ENCODE data around the gene NUCB2.

Gene NUCB2

DNA sequence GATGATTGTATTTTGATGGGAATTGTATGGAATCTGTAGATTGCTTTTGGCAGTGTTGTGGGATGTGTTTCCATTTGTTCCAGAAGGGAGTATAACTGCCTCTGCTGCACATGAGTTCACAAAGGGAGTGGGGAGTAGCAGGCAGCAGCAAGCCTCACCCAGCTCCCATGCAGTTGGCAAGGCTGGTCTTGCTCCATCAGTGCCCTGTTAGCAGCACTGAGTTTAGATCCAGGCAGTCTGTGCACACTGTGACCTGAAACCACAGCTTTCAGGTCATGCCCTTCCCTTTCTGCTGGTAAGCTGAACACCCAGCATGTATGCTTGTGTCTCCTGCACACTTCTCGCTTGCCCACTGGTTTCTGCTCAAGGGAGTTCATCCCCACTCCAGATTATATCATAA is 3.7 kb upstream of the NUCB2 start:
- no peak for DNase-seq

GRCh38 chr11:17273211-17273610 is 3.3 kb upstream of the NUCB2 start:
- no peak for DNase-seq

DNA sequence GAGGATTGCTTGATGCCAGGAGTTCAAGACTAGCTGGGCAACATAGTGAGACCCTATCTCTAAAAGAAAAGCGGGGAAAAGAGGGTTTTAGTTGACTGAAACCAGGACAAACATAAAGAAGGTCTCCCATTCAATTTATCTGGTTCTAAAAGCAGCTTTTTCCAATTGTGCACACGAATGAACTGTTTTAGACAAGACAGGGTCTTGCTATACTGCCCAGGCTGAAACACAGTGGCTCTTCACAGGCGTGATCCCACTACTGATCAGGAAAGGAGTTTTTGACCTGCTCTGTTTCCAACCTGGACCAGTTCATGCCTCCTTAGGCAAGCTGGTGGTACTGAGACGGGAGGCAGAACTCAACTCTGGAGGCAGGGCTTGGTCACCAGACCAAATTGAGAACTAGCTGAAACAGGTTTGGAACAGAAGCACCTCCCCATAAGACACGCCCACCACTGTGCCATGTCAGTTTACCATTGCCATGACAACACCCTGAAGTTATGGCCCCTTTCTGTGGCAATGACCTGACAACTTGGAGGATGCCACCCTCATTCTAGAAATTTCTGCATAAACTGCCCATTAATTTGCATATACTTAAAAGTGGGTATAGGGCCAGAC is 2.8 kb upstream of the NUCB2 start:
- DNase-seq: peak; percentile 49

DNA sequence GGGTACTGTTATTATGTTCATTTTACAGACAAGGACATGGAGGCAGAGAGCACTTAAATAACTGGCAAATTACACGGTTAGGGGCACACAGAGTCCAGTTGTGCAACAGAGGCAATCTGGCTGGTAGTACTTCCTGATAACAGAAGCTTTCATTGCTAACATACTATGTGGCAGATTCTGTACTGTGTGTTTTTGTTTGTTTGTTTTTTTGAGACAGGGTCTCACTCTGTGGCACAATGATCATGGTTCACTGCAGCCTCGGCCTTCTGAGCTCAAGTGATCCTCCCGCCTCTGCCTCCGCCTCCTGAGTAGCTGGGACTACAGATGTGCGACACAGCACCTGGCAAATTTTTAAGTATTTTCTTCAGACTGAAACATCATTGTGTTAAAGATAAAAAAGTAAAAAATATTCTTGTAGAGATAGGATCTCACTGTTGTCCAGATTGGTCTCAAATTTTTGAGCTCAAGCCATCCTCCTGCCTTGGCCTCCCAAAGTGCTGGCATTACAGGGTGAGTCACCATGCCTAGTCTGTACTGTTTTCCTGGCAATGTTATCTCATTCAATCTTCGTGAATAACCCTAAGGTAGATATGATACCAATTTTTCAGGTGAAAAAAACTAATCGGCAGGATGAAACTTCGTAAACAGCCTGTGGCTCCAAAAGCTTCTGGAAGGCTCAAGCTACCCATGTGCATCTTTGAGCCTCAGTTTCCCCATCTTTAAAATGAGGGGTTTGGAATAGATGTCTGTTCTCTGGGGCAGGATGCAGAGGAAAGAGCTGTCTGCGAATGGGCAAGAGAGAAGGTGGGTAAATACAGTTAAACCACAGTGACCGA is 921 bp upstream of the NUCB2 start:
- DNase-seq: no peak

- no peak for DNase-seq
Measured at GRCh38 chr11:17277024-17277584, 565 bp downstream of the NUCB2 start.

GRCh38 chr11:17280494-17281127 is 4.1 kb downstream of the NUCB2 start:
- DNase-seq: no peak

- DNase-seq: no peak
Measured at GRCh38 chr11:17286332-17286731, 9.8 kb downstream of the NUCB2 start.

GRCh38 chr11:17287058-17287457 is 10.5 kb downstream of the NUCB2 start:
- DNase-seq: no peak

DNA sequence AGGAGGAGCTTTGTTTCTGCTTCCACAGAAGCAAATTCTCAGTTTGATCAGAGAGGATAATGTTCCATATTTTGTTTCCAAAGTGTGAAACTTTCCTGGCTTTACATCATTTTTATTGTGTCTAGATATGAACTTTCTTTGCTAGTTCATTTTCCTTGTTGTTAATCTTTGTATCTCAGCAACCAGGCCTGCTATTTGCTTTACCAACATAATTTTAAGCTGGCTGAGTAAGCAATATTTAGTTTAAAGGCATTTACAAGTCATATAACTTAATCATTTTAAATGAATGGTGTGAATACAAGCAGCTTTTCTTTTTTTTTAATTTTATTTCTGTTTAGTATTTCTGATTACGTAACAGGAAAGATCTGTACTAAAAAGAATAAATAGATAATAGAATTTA is 15.2 kb downstream of the NUCB2 start:
- no peak for DNase-seq

GRCh38 chr11:17293311-17293710 is 16.8 kb downstream of the NUCB2 start:
- no peak for DNase-seq

GRCh38 chr11:17294033-17294432 is 17.5 kb downstream of the NUCB2 start:
- DNase-seq: no peak

GRCh38 chr11:17296852-17297559 is 20.5 kb downstream of the NUCB2 start:
- DNase-seq: no peak

- no peak for DNase-seq
Measured at GRCh38 chr11:17298302-17298701, 21.8 kb downstream of the NUCB2 start.

DNA sequence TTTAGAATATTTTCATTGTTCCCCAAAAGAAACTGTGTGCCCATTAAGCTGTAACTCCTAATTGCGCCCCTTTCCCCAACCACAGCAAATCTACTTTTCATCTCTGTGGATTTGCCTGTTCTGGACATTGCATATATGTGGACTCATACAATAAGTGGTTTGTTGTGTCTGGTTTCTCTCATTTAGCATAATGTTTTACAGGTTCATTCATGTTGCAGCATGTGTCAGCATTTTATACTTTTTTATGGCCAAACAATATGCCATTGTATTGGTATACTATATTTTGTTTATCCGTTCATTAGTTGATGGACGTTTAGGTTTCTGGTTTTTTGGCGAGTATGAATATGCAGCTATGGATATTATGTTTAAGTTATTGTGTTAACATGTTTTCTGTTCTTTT is 23.8 kb downstream of the NUCB2 start:
- no peak for DNase-seq

GRCh38 chr11:17313349-17314231 is 37.1 kb downstream of the NUCB2 start:
- DNase-seq: no peak

DNA sequence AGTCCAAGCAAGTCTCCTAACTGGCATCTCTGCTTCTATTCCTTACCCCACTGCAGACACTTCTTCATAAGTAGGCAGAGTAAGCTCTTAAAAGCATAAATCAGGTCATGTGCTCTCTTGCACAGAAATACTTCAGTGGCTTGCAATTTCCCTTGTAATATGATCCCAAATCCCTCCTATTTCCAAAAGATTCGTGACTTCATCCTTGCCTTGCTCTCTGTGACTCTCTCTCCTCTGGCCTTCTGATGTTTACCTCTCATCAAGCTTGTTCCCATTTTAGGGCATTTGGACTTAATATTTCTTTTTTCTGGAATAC is 37.7 kb downstream of the NUCB2 start:
- no peak for DNase-seq

- no peak for DNase-seq
Measured at GRCh38 chr11:17314904-17315426, 38.4 kb downstream of the NUCB2 start.

DNA sequence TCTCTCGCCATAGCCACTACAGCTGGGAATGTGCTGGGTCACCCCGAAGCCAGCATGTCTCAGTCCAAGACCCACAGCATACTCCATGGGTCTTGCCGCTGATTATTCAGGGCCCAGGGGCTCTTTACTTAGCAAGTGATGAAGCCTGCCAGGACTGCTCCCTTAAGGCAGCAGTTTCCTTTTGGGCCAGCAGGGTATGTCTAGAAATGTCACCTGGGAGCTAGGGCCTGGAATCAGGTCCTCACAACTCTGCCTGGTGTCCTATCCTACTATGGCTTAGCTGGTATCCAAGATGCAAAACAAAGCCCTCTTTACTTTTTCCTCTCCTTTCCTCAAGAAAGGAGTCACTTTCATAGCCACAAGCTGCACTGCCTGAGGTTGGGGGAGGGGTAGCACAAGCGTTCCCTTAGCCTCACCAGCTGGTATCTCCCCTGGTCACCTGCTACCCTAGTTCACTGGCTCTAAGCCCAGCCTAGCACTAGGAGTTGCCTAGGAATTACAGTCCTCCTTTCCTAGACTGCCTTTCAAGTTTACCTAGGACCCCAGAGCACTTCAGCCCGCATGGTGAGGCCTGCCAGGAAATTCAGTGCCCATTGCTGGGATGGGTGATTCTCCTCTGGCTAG is 52.4 kb downstream of the NUCB2 start:
- no peak for DNase-seq

DNA sequence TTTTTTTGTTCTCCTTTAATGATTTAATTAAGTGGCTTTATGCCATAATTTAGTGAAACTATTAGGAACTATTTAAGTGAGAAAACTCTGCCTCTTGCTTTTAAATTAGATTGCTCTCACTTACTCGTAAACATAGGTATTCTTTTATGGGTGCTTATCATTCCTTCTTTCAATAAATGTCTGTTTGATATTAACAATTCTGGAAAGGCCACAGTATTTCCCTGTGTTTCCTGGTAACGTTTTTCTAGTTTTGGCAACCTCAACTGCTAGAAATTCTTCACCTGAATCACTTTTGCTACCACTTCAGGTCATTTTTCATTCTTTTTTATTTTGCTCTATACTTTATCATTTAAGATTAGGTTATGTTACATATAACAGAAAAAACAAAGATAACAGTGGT is 55.1 kb downstream of the NUCB2 start:
- no peak for DNase-seq

GRCh38 chr11:17333799-17334586 is 57.5 kb downstream of the NUCB2 start:
- no peak for DNase-seq

GRCh38 chr11:17343257-17343656 is 66.7 kb downstream of the NUCB2 start:
- DNase-seq: no peak
